M059J (cell line): ENCODE data around the gene SLC6A6. TPM values are rescaled to one million over a fixed set of nuclear protein-coding genes. Genes with fewer than 3 reads are reported as not detected.
A peak's percentile ranks its signal among the peaks of the same experiment; 100 is the strongest.

Source experiments
- DNase-seq: peaks from one replicate; pipeline ENCODE4 v3.0.0-alpha.2; 2012; ENCODE audit warnings: low read depth
- total RNA-seq: library from RNA; depleted of rRNA; stranded (reverse); fragments of >200 nt; shearing (Covaris generic); gene quantifications from 2 replicates; pipeline ENCODE4 v1.2.3, GENCODE V29; 2014

Gene SLC6A6
- total RNA-seq, 1 experiment from 2014 or later, result 43.3 TPM

- DNase-seq, result no peak
These were observed 118.6 kb downstream of the SLC6A6 start for GRCh38 chr3:14520967-14521366.

GRCh38 chr3:14521611-14522010 lies 119.2 kb downstream of the SLC6A6 start:
- no peak for DNase-seq

GRCh38 chr3:14522129-14522691 lies 119.8 kb downstream of the SLC6A6 start:
- no peak for DNase-seq

GRCh38 chr3:14522768-14523167 lies 120.4 kb downstream of the SLC6A6 start:
- DNase-seq, result no peak

GRCh38 chr3:14523792-14524191 lies 121.4 kb downstream of the SLC6A6 start:
- DNase-seq, result peak; percentile 63

GRCh38 chr3:14524311-14524711 lies 121.9 kb downstream of the SLC6A6 start:
- peak; percentile 58 for DNase-seq

- DNase-seq, result no peak
These were observed 122.7 kb downstream of the SLC6A6 start for GRCh38 chr3:14524920-14525660.

GRCh38 chr3:14525685-14526631 lies 123.6 kb downstream of the SLC6A6 start:
- DNase-seq, result peak; percentile 87

GRCh38 chr3:14528081-14528480 lies 125.7 kb downstream of the SLC6A6 start:
- DNase-seq, result no peak

- DNase-seq, result no peak
These were observed 129.5 kb downstream of the SLC6A6 start for GRCh38 chr3:14531856-14532395.

- DNase-seq, result peak; percentile 25
These were observed 130.5 kb downstream of the SLC6A6 start for GRCh38 chr3:14532691-14533456.

- DNase-seq, result no peak
These were observed 131.1 kb downstream of the SLC6A6 start for GRCh38 chr3:14533457-14533958.

GRCh38 chr3:14534516-14535191 lies 132.2 kb downstream of the SLC6A6 start:
- no peak for DNase-seq

- DNase-seq, result no peak
These were observed 133.2 kb downstream of the SLC6A6 start for GRCh38 chr3:14535616-14536015.

- no peak for DNase-seq
These were observed 133.8 kb downstream of the SLC6A6 start for GRCh38 chr3:14536055-14536815.

- no peak for DNase-seq
These were observed 134.6 kb downstream of the SLC6A6 start for GRCh38 chr3:14536837-14537589.

GRCh38 chr3:14537590-14538450 lies 135.4 kb downstream of the SLC6A6 start:
- no peak for DNase-seq

GRCh38 chr3:14538451-14539088 lies 136.2 kb downstream of the SLC6A6 start:
- DNase-seq, result no peak
